Forelimb muscle (tissue), 1 donor: ENCODE measurements around the gene ASB4. TPM values are rescaled to one million over a fixed set of nuclear protein-coding genes. Genes with fewer than 3 reads are reported as not detected.

ENCODE experiments used
- DNase-seq: peaks from one replicate; pipeline ENCODE4 v3.0.0-alpha.2; 2013; ENCODE audit warnings: low read depth
- polyA plus RNA-seq: library from polyadenylated mRNA; unstranded; fragments of 120-200 nt; gene quantifications from one replicate; pipeline ENCODE4 v1.2.1, GENCODE V29; 2013; ENCODE audit not compliant: insufficient read length

ASB4 gene
- polyA plus RNA-seq, 1 donor = 32.5 TPM

DNA sequence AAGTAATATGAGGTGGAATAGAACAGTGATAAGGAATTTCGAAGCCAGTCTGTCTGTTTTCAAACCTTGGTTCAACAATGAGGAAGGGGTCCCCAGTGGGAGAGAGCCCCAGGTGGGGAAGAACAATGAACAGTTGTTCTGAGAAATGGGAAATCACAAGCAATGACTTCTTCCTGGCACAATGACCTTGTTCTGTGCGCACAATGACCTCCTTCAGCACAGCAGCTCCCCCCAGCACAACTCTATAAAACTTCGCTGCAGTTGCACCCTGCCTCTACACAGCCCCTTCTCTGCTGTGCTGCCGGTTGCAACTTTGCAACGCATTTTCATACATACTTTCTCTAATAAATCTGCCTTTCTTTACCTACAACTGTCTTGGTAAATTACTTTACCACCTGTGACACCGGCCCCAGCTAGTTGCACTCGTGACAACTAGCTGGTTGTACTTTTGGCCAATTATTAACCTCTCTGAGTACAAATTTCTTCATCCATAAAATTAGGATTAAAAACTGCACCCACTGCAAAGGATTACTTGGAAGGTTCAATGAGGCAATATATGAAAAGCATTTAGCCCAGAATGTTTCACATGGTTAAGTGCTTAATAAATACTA lies 40.5 kb downstream of the ASB4 start:
- DNase-seq = no peak

- DNase-seq = no peak
Observed at GRCh38 chr7:95527033-95527775, 41.5 kb downstream of the ASB4 start.

- no peak for DNase-seq
Observed at GRCh38 chr7:95527776-95528250, 42.1 kb downstream of the ASB4 start.

- DNase-seq = no peak
Observed at GRCh38 chr7:95529701-95530100, 44.0 kb downstream of the ASB4 start.

DNA sequence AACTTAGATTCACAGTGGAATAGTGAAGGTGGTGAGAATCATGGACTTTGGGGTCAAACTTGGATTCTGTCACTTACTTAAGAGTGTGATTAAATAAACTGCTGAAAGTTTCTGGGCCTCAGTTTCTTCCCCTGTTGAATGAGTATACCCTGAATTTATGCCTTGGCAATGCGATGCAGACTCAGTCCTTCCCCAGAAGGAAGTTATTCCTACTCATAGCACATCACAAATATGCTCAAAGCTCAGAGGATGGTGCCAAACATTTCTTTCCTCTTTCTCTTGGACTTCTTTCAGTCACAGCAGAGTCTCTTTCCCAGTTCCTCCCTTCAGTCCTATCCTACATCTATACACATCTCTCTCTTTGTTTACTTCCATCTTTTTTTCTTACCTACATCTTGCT lies 45.1 kb downstream of the ASB4 start:
- no peak for DNase-seq

DNA sequence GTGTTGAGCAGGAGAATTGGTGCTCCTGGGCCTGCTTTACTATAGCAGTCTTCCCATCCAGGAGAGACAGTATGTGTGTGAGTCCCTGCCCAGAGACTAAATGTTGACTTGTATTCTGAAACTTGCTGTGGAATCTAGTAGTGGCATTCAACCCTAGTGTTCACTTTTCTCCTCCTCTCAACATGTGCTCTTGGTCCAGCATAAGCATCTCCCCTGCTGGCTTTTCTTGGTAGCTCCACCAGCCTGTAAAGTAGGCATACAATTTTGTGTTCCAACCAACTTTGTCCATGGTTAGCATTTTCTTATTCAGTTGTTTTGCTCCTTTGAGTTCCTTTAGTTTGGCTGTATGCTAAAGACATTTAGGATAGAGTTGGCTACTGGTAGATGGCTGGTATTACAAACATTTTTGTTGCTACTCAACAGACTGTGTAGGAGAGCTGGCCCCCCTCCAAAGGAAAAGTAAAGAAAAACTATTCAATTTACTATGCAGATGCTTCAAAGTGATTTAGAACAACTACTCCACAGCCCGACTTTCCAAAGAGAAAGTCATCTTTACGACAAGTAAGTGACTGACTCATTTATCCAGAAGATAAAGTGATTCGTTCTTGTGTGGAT lies 46.0 kb downstream of the ASB4 start:
- no peak for DNase-seq

DNA sequence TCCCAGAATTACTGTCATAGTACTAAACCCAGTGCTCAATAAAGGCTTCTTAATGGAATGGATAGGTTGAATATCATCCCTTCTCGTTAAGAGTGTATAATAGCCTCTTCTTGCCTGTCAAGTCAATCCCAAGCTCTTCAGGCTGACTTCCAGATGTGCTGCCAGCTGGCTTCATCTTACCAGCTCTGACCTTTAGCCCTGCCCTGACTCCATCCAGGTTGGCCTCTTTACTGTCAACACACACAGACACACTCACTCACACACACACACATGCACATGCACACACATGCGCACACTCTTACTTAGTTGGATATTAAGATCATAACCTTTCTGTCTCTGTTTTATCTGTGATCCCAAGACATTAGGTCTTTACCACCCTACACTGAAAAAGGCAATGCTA lies 49.1 kb downstream of the ASB4 start:
- no peak for DNase-seq

DNA sequence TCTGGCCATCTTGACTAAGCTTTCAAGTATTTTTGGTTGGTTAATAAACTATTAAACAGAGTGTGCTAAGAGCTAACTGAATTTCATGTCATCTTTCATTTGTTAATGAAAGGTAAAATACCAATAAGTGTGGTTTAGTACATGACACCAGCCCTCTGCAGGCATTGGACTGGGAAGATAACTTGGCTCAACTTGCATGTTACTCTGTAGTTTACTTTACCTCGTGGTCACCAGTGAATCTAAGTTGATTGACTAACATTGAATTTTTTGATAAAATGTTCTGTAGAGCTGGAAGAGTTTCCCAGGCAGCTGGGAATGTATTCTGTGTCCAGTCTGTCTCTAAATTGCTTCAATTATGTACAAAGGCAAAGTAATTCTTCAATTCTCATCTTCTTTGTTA lies 49.9 kb downstream of the ASB4 start:
- DNase-seq = no peak

DNA sequence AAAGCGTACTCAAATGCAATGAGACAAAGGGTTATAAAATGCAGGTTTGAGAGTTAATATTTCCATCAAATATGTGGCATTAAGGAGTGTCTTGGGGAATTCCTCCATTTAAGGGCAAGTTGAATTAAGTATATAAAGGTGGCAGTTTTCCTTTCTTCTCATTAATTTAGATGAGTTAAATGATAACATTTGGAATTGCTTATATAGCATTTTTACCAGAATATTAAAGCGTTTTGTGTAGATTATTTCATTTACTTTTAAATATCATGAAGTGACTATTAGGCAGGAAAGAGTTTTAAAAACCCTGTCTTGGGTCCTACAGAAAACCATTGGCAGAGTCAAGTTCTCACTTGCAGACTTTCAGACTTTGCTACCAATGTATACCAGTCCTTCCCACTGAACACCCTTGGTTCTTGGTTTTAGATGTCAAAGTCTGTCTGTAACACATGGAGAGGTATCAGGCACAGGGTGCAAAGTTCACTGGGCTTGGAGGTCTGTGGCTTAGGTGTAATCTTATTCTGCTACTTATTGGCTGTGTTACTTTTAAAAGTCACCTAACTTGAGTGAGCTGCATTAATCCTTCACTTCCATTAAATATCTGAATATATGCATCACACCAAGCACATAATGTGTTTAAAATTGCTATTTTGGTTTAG lies 51.0 kb downstream of the ASB4 start:
- no peak for DNase-seq

DNA sequence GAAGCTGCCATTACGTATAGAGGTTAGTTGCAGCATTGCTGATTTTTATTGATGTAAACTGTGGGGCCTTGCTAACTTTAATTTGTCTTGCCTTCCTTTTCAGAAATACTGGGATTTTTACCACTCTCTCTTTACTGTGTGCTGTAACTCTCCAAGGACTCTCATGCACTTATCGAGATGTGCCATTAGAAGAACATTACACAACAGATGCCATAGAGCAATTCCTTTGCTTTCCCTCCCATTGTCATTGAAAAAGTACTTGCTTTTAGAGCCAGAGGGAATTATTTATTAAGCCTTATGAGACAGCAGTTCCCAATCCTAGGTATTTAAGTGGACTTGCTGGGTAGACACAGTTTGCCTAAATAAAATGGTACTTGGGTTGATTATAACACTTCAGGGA lies 51.7 kb downstream of the ASB4 start:
- DNase-seq = no peak

DNA sequence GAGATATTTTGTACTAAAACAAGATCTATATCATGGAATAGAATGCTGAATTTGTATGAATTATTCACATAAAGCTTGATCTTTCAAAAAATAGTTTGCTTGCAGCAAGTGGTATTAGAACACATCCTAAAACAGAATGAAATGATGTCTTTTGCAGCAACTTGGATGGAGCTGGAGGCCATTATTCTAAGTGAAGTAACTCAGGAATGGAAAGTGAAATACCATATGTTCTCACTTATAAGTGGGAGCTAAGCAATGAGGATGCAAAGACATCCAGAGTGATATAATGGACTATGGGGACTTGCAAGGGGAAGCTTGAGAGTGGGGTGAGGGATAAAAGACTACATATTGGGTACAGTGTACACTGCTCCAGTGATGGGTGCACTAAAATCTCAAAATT lies 53.7 kb downstream of the ASB4 start:
- no peak for DNase-seq

DNA sequence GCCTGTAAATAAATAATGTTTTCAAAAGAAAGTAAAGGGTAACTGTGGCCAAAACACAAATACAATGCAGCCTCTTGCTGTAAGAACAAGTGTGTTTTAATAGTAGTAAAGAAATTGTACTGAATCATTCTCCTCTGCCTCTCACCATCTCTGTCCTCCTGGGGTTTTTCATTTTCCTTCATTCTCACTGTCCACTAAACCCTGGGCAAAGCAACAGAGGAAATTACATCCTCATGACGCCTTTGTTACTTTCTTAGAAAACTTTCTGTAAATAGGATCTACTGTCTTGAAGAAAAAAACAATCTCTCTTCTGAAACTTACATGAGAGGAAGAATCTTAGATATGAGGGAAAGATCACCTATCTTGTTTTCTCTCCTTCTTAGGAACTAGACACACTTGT lies 54.6 kb downstream of the ASB4 start:
- no peak for DNase-seq

DNA sequence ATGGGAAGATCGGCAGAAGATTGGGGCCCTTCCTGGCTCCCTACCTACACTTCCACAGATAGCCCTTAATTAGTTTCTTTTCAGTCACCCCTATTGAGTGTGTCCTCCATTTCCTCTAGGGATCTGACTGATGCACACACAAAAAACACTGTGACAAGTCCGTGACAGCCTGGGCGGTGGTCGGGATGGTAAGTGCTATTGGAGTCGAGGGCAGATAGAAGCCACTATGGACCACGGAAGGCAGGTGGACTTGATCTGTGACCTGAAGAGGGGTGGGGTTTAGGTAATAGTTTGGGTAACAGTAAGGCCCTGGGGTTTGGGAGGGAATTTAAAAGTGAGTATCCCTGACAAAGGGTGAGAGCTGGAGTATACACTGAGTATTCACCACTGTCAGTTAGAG lies 57.6 kb downstream of the ASB4 start:
- DNase-seq = no peak

DNA sequence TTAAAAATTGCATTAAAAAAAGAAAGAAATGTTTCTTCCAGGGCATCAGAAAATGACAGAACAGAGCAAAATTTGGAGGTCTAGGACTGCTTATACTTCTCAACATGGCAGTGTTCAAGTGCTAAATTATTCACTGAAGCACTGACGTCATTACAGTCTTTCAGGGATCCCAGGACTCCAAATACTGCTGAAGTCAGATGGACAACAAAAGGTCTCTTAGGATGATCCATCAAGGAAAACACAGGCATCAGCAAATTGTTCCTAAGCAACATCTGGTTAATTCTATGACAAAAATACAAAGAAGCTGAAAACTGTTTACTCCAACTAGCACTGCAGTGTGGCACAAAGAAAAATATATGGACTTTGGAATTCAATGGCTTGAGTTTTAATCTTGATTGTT lies 58.4 kb downstream of the ASB4 start:
- DNase-seq = no peak

GRCh38 chr7:95545007-95545615 lies 59.4 kb downstream of the ASB4 start:
- DNase-seq = peak; percentile 61

DNA sequence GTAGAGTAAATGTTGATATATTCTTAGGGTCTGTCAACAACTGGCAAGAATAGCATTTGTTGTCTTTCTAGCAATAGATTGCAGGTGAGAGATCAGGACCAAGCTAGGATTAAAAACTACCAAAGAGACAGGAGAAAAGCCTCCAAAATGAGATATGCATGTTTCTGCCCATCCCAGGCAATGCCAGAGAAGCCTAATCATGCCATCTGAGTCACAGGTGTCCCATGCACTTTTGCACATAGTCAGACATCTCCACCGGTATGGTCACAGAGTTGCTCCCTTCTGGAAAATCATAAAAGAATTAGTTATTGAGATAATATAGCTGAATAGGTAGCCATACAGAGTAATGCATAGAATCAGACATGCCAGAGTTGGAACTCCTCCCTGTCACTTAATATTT lies 59.9 kb downstream of the ASB4 start:
- no peak for DNase-seq

DNA sequence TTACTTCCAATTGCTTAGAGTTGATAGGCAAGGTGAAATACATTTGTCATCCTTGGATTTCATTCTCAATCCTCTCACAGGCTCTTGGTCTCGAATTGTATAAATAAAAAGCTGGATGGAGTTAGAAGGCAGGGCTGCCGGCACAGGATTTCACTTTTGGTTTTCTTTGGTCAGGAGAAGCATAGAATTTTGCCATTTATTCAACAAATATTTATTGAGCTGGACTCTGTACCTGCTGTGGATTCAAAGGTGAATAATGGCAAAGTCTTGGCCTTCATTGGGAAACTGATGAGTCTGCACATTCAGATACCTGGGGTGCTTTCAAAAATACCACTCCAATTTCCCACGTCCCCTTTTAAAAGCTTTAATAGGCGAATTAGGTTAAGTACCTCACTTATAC lies 60.9 kb downstream of the ASB4 start:
- no peak for DNase-seq

DNA sequence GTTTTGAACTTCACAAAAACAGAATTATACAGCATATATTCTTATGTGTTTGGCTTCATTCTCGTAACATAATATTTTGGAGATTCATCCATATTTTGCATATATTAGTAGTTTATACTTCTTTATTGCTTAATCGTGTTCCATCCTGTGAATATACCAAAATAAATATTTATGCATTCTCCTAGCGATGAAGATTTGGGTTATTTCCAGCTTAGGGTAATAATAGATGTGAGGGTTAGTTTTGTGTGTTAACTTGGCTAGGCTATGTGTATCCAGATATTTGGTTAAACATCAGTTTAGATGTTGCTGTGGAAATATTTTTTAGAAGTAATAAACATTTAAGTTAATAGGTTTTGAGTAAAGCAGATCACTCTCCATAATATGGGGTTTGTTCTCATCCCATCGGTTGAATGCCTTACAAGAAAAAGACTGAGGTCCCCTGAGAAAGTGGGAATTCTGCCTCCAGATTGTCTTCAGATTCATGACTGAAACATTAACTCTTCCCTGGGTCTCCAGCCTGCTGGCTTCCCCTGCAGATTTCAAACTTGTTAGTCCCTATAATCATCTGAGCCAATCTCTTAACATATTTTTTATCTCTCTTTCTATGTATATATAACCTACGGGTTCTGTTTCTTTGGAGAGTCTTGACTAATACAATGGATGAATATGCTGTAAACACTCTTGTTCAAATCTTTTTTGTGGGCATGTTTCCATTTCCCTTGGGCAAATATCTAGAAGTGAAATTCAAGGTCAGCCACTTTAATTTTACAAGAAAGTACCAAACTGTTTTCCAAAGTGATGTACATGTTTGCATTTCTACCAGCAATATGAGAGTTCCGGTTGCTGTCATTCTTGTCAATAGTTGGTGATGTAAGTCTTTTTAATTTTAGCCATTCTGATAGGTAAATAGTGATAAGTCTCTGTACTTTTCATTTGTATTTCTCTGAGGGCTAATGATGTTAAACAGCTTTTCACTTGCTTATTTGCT lies 61.9 kb downstream of the ASB4 start:
- DNase-seq = no peak

GRCh38 chr7:95549818-95550529 lies 64.2 kb downstream of the ASB4 start:
- peak; percentile 70 for DNase-seq

DNA sequence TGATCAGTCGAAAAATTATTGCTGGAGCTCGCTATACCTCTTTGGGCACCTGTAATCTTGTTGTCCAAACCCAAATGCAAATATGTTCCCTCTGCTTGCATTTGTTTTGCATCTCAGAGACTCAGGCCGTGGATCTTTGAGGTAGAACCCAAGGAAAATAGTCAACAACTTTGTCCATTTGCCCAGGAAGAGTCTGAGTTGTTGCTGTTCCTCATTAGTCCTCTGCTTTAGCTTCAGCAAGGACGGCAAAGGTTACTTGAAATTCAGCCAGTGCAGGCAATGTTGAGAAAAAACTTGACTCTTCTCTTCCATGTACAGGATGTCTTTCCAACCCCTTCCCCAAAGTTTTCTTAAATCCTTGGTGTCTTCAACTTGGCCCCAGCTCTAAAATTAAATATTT lies 64.8 kb downstream of the ASB4 start:
- no peak for DNase-seq
